NCI-H2171 treated with DMSO at 0.1 percent for 48 hours (cell line): ENCODE data around the gene RAET1G.
"Not testable (repeated sequence)": the region's sequence is repeated elsewhere in the genome, so short reads cannot be mapped to it uniquely, and the experiment has no call there.

Experiments used
- DNase-seq: peaks from one replicate; lab custom pipeline; 2025; lab: John Stamatoyannopoulos, UW

The RAET1G gene

GRCh38 chr6:149953934-149954327 lies 31.0 kb upstream of the RAET1G start:
- DNase-seq: not testable (repeated sequence)

GRCh38 chr6:149953390-149953789 lies 30.5 kb upstream of the RAET1G start:
- DNase-seq: not testable (repeated sequence)

GRCh38 chr6:149951626-149952025 lies 28.7 kb upstream of the RAET1G start:
- DNase-seq: no peak

- no peak for DNase-seq
These were observed 28.2 kb upstream of the RAET1G start for GRCh38 chr6:149951096-149951495.

- DNase-seq: no peak
These were observed 27.5 kb upstream of the RAET1G start for GRCh38 chr6:149950423-149950822.

GRCh38 chr6:149948616-149949015 lies 25.7 kb upstream of the RAET1G start:
- no peak for DNase-seq

GRCh38 chr6:149948011-149948410 lies 25.1 kb upstream of the RAET1G start:
- no peak for DNase-seq

- DNase-seq: not testable (repeated sequence)
These were observed 24.6 kb upstream of the RAET1G start for GRCh38 chr6:149947533-149947932.

- DNase-seq: not testable (repeated sequence)
These were observed 23.7 kb upstream of the RAET1G start for GRCh38 chr6:149946631-149947030.

- DNase-seq: not testable (repeated sequence)
These were observed 22.4 kb upstream of the RAET1G start for GRCh38 chr6:149945276-149945675.

- DNase-seq: not testable (repeated sequence)
These were observed 20.4 kb upstream of the RAET1G start for GRCh38 chr6:149943321-149943720.

- DNase-seq: no peak
These were observed 19.5 kb upstream of the RAET1G start for GRCh38 chr6:149942461-149942829.

GRCh38 chr6:149941583-149942460 lies 18.9 kb upstream of the RAET1G start, which contains the start of gene ULBP2:
Gene ULBP2, plus strand, starts transcription at chr6:149942014. Its CDS starts 59 bp downstream, at chr6:149942073.
- peak; percentile 90 for DNase-seq

- DNase-seq: no peak
These were observed 17.7 kb upstream of the RAET1G start for GRCh38 chr6:149940672-149940982.

- no peak for DNase-seq
These were observed 17.2 kb upstream of the RAET1G start for GRCh38 chr6:149939909-149940671.

- no peak for DNase-seq
These were observed 16.4 kb upstream of the RAET1G start for GRCh38 chr6:149939356-149939648.

- peak; percentile 27 for DNase-seq
These were observed 15.8 kb upstream of the RAET1G start for GRCh38 chr6:149938571-149939355.

- peak; percentile 21 for DNase-seq
These were observed 15.2 kb upstream of the RAET1G start for GRCh38 chr6:149938013-149938570.

GRCh38 chr6:149936743-149937142 lies 13.8 kb upstream of the RAET1G start:
- DNase-seq: no peak

- DNase-seq: no peak
These were observed 12.7 kb upstream of the RAET1G start for GRCh38 chr6:149935668-149936067.

GRCh38 chr6:149935246-149935645 lies 12.3 kb upstream of the RAET1G start:
- no peak for DNase-seq
